GM12878 (cell line): Measurements from ENCODE around the gene NRXN3. TPM values are rescaled to one million over a fixed set of nuclear protein-coding genes. Genes with fewer than 3 reads are reported as not detected.

Source experiments
- ATAC-seq: fragments of 200-7000 bp; cut with Tn5 transposase; 3 replicates; pipeline ENCODE4 v1.9.1; 2020; ENCODE audit warnings: mild to moderate bottlenecking, moderate library complexity
- BruUV-seq: library from RNA; stranded (reverse); fragments of 400-500 nt; replicated peaks from 2 replicates; lab custom pipeline; 2021; lab: Mats Ljungman, UMichigan
- CTCF ChIA-PET: fragments of 300-600 bp; sonication (Branson Sonifier 250); formaldehyde crosslinking; extraction: SDS; loops from one replicate; lab custom pipeline; 2021; ENCODE audit warnings: inconsistent platforms; lab: Yijun Ruan, JAX
- POLR2A ChIA-PET: fragments of 350-600 bp; formaldehyde crosslinking; extraction: SDS; loops from one replicate; lab custom pipeline; 2021; ENCODE audit warnings: inconsistent platforms; lab: Charles Lee
- RAD21 ChIA-PET: fragments of 300-600 bp; sonication (Branson Sonifier 250); formaldehyde crosslinking; loops from one replicate; lab custom pipeline; 2023; ENCODE audit warnings: antibody characterized with exemption; ENCODE audit not compliant: unreplicated experiment; lab: Charles Lee
- SMC1A ChIA-PET: fragments of 300-600 bp; sonication (Branson Sonifier 250); formaldehyde crosslinking; loops from one replicate; lab custom pipeline; 2023; ENCODE audit not compliant: unreplicated experiment, uncharacterized antibody; lab: Charles Lee
- DNase-seq: peaks from one replicate; pipeline ENCODE4 v3.0.0-alpha.2; 2011; ENCODE audit warnings: low read depth, low spot score
- FAIRE-seq: peaks from 3 replicates; lab custom pipeline; 2011; peaks lifted over from hg19 to GRCh38; lab: Jason Lieb, UNC
- H2AFZ ChIP-seq: 2 replicates; pipeline ENCODE4 v1.6.0; 2011; ENCODE audit warnings: low read depth, low read length, control low read depth; ENCODE audit not compliant: control insufficient read depth
- H3K27ac ChIP-seq: 2 replicates; pipeline ENCODE4 v1.5.1; 2011; ENCODE audit warnings: control low read depth; ENCODE audit not compliant: control insufficient read depth, insufficient read depth
- H3K27me3 ChIP-seq, 2 experiments: replicated peaks in 1 of 2; 2 replicates each; pipeline versions ENCODE4 v1.6.0 to v1.6.1; 2011; ENCODE audit warnings: low read length in 1 of 2; ENCODE audit not compliant: control insufficient read depth in 2 of 2, insufficient read depth in 2 of 2
- H3K36me3 ChIP-seq, 2 experiments: 2 replicates each; pipeline ENCODE4 v1.5.1; 2011; ENCODE audit warnings: low read length in 1 of 2; ENCODE audit not compliant: control insufficient read depth in 2 of 2, insufficient read depth in 2 of 2
- H3K4me1 ChIP-seq: 2 replicates; pipeline ENCODE4 v1.6.1; 2011; ENCODE audit warnings: mild to moderate bottlenecking, low read length, moderate library complexity, mixed read lengths; ENCODE audit not compliant: control insufficient read depth, insufficient read depth
- H3K4me2 ChIP-seq: 2 replicates; pipeline ENCODE4 v1.6.0; 2011; ENCODE audit warnings: control low read depth; ENCODE audit not compliant: control insufficient read depth, insufficient read depth
- H3K4me3 ChIP-seq: fragments of 200-600 bp; sonication (generic); 2 replicates; pipeline ENCODE4 v1.5.1; 2016
- H3K79me2 ChIP-seq: 2 replicates; pipeline ENCODE4 v1.6.0; 2011; ENCODE audit warnings: low read length; ENCODE audit not compliant: control insufficient read depth, insufficient read depth
- H3K9ac ChIP-seq: 2 replicates; pipeline ENCODE4 v1.8.0; 2011; ENCODE audit warnings: low read length, control low read depth, mixed read lengths; ENCODE audit not compliant: control insufficient read depth, insufficient read depth
- H3K9me3 ChIP-seq: replicated peaks from 3 replicates; pipeline ENCODE4 v1.5.1; 2011; ENCODE audit warnings: mild to moderate bottlenecking, low read length; ENCODE audit not compliant: control insufficient read depth, insufficient read depth
- H4K20me1 ChIP-seq: 2 replicates; pipeline ENCODE4 v1.6.0; 2011; ENCODE audit not compliant: control insufficient read depth, insufficient read depth
- ATF7 ChIP-seq: fragments of 450-650 bp; IDR thresholded peaks from 2 replicates; pipeline ENCODE4 v1.6.1; 2016; ENCODE audit warnings: low read depth, mild to moderate bottlenecking
- BHLHE40 ChIP-seq, 2 experiments: fragments of 450-650 bp in 1 of 2; IDR thresholded peaks; 2 replicates each; pipeline ENCODE4 v1.6.1; 2011 to 2017; ENCODE audit warnings: low read depth in 2 of 2, borderline replicate concordance in 1 of 2, improper control_type of control experiment in 1 of 2, low read length in 1 of 2, mild to moderate bottlenecking in 1 of 2
- CBX5 ChIP-seq: sonication (generic); IDR thresholded peaks from 2 replicates; pipeline ENCODE4 v1.6.1; 2016; ENCODE audit warnings: low read depth, moderate library complexity, mild to moderate bottlenecking, inconsistent platforms
- IRF4 ChIP-seq: IDR thresholded peaks from 2 replicates; pipeline ENCODE4 v1.6.1; 2011; ENCODE audit warnings: low read depth, low read length
- KLF5 ChIP-seq: fragments of 450-650 bp; IDR thresholded peaks from 2 replicates; pipeline ENCODE4 v1.6.1; 2014; ENCODE audit warnings: mild to moderate bottlenecking; ENCODE audit not compliant: partially characterized antibody
- MEF2A ChIP-seq: IDR thresholded peaks from 2 replicates; pipeline ENCODE4 v1.6.1; 2011; ENCODE audit warnings: low read depth, mild to moderate bottlenecking, low read length, moderate library complexity; ENCODE audit not compliant: insufficient read depth
- MXI1 ChIP-seq: fragments of 150-350 bp; IDR thresholded peaks from 2 replicates; pipeline ENCODE4 v1.6.1; 2011; ENCODE audit warnings: low read depth, mild to moderate bottlenecking, inconsistent platforms, low read length, improper control_type of control experiment
- WGBS: methylation state at CpG from one replicate; pipeline ENCODE4 v1.1.6; 2016; ENCODE audit warnings: low lambda C conversion rate; ENCODE audit not compliant: insufficient replicate concordance, insufficient coverage; ENCODE audit errors: missing lambda C conversion rate; 5-methylcytosine and 5-hydroxymethylcytosine counted together
- in situ Hi-C: fragments of 300-500 bp; cut with MboI; formaldehyde crosslinking; loops from 9 replicates; pipeline ENCODE4 v1.14.3; 2018; ENCODE audit warnings: mixed read lengths
- intact Hi-C: fragments of 100-400 bp; cut with micrococcal nuclease; formaldehyde crosslinking; loops from one replicate; pipeline ENCODE4 v1.14.2; 2022; ENCODE audit not compliant: unreplicated experiment
- polyA plus RNA-seq, 11 experiments: library from polyadenylated mRNA; depleted of rRNA in 4 of 11; unstranded in 6 of 11; stranded (reverse) in 5 of 11; fragments of >200 nt; fragmentation: Nextera tagmentation in 4 of 11; fragmentation: Illumina TruSeq in 1 of 11; extraction: Ambion mirVana in 4 of 11; extraction: Trizol in 1 of 11; gene quantifications; 1 replicate in 1 of 11; 2 replicates in 10 of 11; pipeline versions ENCODE4 v1.2.1 to v1.2.3, GENCODE V29; 2011 to 2016; ENCODE audit warnings: inconsistent platforms in 2 of 11, missing spikeins in 2 of 11, low read depth in 1 of 11
- total RNA-seq, 4 experiments: library from RNA; depleted of rRNA in 3 of 4; stranded (reverse); fragments of >200 nt in 3 of 4; fragmentation: Illumina TruSeq in 1 of 4; extraction: Trizol in 1 of 4; gene quantifications; 2 replicates each; pipeline versions ENCODE4 v1.2.1 to v1.2.3, GENCODE V29; 2013 to 2021
- TF ChIP-seq, protein P1 (sequence below): IDR thresholded peaks from 2 replicates; pipeline ENCODE4 v1.6.1; 2011; ENCODE audit warnings: mild to moderate bottlenecking, low read depth, low read length, moderate library complexity; ENCODE audit not compliant: insufficient replicate concordance
- TF ChIP-seq, protein P2 (sequence below): fragments of 450-650 bp; IDR thresholded peaks from 2 replicates; pipeline ENCODE4 v1.6.1; 2016; ENCODE audit warnings: mild to moderate bottlenecking, moderate library complexity, borderline replicate concordance

The NRXN3 gene
- total and polyA plus RNA-seq, 10 of the 15 experiments (the other 5 are each of a cell fraction or from before 2014, with no cell fraction given): 0.52 to 3.3 (median 1.4) TPM

DNA sequence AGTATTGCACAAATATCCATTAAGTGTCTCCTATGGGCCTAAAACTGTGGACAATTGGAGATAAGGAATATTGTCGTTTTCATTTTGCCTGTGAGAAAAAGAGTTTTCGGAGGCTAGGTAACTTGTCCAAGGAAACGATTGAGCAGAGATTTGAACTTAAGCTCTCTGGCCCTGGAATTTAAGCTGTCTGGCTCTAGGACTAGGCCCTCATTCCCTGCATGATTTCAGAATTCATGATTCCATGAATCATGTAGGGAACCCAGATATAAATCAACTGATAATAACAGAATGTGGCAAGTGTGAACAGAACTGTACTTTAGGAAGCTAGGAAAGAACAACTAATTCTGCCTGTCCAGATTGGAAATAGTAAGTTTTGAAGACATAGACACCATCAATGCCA, 1100.2 kb downstream of the NRXN3 start:
- CTCF ChIA-PET: no interaction called here
- Histone ChIP-seq H3K9ac (no peak overlapping the region), H4K20me1 (no peaks in the 10 kb centered on the region), H2AFZ (no peak overlapping the region), H3K27ac (no peak overlapping the region), H3K36me3 (no peaks in the 10 kb centered on the region), H3K9me3 (no peaks in the 10 kb centered on the region), H3K4me3 (no peak overlapping the region), H3K79me2 (no peaks in the 10 kb centered on the region), H3K27me3 (no peaks in the 10 kb centered on the region)
- ATAC-seq: no peak
- WGBS: 43% methylated on average over 3 of the region's 3 CpGs
- no peak for DNase-seq
- intact Hi-C loops (no loop called here), in situ Hi-C loops (no loop called here)
- POLR2A ChIA-PET: no interaction called here
- SMC1A ChIA-PET: no interaction called here
- no peak for TF ChIP-seq ATF7
- no peak for TF ChIP-seq CBX5
- TF ChIP-seq MXI1: no peak
- TF ChIP-seq IRF4: no peak
- TF ChIP-seq, protein P1, sequence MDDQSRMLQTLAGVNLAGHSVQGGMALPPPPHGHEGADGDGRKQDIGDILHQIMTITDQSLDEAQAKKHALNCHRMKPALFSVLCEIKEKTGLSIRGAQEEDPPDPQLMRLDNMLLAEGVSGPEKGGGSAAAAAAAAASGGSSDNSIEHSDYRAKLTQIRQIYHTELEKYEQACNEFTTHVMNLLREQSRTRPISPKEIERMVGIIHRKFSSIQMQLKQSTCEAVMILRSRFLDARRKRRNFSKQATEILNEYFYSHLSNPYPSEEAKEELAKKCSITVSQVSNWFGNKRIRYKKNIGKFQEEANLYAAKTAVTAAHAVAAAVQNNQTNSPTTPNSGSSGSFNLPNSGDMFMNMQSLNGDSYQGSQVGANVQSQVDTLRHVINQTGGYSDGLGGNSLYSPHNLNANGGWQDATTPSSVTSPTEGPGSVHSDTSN: no peak
- no peak for TF ChIP-seq BHLHE40 (IDR thresholded peaks at IDR 0.05; ENCODE audit: borderline replicate concordance in 1 of 2, low read depth in 2 of 2, low read length in 1 of 2)
- TF ChIP-seq KLF5: no peak
- no peak for TF ChIP-seq MEF2A
- TF ChIP-seq, protein P2, sequence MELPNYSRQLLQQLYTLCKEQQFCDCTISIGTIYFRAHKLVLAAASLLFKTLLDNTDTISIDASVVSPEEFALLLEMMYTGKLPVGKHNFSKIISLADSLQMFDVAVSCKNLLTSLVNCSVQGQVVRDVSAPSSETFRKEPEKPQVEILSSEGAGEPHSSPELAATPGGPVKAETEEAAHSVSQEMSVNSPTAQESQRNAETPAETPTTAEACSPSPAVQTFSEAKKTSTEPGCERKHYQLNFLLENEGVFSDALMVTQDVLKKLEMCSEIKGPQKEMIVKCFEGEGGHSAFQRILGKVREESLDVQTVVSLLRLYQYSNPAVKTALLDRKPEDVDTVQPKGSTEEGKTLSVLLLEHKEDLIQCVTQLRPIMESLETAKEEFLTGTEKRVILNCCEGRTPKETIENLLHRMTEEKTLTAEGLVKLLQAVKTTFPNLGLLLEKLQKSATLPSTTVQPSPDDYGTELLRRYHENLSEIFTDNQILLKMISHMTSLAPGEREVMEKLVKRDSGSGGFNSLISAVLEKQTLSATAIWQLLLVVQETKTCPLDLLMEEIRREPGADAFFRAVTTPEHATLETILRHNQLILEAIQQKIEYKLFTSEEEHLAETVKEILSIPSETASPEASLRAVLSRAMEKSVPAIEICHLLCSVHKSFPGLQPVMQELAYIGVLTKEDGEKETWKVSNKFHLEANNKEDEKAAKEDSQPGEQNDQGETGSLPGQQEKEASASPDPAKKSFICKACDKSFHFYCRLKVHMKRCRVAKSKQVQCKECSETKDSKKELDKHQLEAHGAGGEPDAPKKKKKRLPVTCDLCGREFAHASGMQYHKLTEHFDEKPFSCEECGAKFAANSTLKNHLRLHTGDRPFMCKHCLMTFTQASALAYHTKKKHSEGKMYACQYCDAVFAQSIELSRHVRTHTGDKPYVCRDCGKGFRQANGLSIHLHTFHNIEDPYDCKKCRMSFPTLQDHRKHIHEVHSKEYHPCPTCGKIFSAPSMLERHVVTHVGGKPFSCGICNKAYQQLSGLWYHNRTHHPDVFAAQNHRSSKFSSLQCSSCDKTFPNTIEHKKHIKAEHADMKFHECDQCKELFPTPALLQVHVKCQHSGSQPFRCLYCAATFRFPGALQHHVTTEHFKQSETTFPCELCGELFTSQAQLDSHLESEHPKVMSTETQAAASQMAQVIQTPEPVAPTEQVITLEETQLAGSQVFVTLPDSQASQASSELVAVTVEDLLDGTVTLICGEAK: no peak
- TF ChIP-seq, all 136 proteins: peak for 0
- RAD21 ChIA-PET: no interaction called here
- H3K4me2 ChIP-seq: no peak overlapping the region
- no TSS peak for BruUV-seq
- no peak for FAIRE-seq
- no peaks in the 10 kb centered on the region for H3K4me1 ChIP-seq
